NCI-H128 (cell line): ENCODE results near the gene ACOX1.

ENCODE experiments used
- DNase-seq: peaks from one replicate; lab custom pipeline; 2025; ENCODE audit not compliant: unreplicated experiment; lab: John Stamatoyannopoulos, UW

Gene ACOX1

DNA sequence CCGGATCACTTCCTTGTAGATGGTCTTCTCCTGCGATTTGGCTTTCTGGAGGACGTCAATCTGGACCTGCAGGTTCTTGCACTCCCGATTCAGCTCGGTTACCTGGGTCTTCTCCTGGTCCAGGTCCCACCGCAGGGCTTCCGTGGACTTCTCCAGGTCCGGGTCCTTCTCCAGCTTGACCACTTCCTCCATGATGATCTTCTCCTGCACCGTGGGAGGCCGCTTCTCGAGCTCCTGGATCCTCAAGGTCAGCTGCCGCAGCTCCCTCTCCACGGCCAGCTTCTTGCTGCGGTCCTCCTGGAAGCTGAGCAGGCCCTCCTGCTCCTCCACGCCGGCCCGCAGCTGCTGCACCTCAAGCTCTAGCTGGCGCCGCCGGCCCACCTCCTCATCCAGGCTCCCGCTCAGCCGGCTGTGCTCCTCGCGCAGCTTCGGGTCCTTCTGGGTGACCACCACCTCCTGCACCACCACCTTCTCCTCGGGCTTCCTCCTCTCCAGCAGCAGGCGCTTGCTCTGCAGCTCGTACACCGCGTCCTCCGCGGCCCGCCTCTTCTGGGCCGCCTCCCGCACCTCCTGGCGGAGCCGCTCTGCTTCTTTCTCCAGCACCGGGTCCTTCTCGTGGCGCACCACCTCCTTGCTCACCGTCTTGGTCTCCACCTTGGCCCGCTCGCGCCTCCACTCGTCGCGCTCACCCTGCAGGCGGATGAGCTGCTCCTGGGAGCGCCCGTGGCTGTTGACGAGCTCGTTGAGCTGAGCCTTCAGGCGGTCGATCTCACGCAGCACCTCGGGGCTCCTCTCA is 29.9 kb upstream of the ACOX1 start:
- DNase-seq = no peak

GRCh38 chr17:76008208-76008607 is 29.2 kb upstream of the ACOX1 start:
- DNase-seq = no peak

- DNase-seq = no peak
Measured at GRCh38 chr17:76007850-76008165, 28.8 kb upstream of the ACOX1 start.

GRCh38 chr17:76007131-76007849 is 28.3 kb upstream of the ACOX1 start:
- no peak for DNase-seq

- DNase-seq = peak; percentile 36
Measured at GRCh38 chr17:76005263-76006149, 26.5 kb upstream of the ACOX1 start.

DNA sequence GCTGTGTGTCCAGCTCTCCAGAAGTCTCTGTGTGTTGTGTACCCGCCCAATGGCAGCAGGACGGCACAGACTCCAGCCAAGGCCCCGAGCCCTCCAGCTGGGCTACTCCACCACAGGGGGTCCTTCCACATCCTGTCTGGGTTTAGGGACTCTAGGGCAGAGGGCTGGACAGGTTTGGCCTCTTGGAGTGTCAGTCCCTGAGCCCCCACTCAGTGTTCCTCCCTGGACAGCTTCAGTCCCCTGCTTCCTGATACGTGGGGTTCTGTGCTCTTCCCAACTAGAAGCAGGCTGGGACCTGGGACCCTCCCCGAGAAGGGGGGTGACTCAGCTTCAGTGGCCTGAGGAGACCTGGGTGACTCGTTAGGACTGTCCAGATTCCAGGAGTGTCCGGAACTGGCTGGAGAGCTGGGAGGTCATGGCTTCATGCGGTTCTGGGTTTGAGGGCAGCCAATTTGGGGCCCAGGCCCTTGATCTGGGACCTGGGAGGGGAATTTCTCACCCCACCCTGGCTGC is 25.8 kb upstream of the ACOX1 start:
- no peak for DNase-seq

- no peak for DNase-seq
Measured at GRCh38 chr17:76003915-76004314, 24.9 kb upstream of the ACOX1 start.

DNA sequence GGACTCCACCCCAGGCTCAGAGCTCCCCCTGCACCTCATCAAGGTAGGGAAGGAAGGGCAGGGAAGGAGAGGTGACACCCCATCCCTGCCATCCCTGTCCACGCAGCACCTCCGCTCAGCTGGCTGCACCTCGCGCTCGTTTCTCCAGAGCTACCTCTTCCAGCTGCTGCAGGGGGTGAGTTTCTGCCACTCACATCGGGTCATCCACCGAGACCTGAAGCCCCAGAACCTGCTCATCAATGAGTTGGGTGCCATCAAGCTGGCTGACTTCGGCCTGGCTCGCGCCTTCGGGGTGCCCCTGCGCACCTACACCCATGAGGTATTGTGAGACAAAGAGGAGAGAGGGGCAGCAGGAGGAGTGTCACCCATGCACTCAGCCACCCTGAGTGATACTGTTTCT is 23.1 kb upstream of the ACOX1 start:
- DNase-seq = no peak

GRCh38 chr17:76000755-76001521 is 22.0 kb upstream of the ACOX1 start, which contains the start of gene CDK3:
TSS of gene CDK3 (plus strand) at chr17:76000855. CDS start at chr17:76001426, 571 bp downstream.
- DNase-seq = no peak

GRCh38 chr17:76000016-76000754 is 21.2 kb upstream of the ACOX1 start:
- DNase-seq = no peak

GRCh38 chr17:75998327-75998795 is 19.4 kb upstream of the ACOX1 start:
- no peak for DNase-seq

DNA sequence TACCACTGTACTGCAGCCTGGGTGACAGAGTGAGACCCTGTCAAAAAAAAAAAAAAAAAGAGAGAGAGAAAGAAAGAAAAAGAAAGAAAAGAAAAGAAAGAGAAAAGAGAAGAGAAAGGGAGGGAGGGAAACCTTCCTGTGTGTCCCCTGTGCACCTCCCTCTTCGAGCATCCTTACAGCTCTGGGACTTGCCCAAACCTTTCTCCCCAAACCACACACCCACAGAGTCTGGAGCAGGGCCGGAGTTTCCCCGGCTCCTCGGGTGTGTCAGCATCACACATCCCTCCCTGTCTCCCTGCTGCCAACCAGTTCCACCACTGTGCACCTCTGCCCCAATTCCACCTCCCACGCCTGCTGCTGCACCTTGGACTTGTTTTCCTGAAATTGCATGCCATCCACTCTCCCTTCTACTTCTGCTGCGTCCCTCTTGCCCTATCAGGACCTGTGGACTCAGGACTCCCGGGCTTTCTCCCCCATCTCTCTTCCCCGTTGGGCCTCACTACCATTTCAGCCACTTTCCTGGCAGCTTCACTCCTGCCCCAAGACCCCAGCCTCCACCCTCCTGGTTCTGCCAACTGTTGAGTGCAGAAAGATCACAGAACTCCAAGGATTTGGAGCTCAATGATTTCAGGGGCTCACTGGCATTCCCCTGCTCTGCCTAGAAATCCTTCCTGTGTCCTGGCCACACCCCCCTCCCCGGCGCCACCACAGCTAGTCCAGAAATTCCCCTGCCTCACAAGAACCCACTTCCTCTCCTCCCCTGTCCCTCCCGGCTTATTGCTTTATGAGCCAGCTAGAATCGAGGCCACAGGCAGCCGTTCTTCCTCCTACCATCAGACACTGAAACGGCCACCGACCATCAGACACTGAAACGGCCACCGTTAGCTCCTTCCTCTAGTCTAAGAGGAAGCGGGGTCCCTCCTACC is 18.0 kb upstream of the ACOX1 start:
- DNase-seq = no peak

GRCh38 chr17:75995385-75995925 is 16.5 kb upstream of the ACOX1 start:
- no peak for DNase-seq

DNA sequence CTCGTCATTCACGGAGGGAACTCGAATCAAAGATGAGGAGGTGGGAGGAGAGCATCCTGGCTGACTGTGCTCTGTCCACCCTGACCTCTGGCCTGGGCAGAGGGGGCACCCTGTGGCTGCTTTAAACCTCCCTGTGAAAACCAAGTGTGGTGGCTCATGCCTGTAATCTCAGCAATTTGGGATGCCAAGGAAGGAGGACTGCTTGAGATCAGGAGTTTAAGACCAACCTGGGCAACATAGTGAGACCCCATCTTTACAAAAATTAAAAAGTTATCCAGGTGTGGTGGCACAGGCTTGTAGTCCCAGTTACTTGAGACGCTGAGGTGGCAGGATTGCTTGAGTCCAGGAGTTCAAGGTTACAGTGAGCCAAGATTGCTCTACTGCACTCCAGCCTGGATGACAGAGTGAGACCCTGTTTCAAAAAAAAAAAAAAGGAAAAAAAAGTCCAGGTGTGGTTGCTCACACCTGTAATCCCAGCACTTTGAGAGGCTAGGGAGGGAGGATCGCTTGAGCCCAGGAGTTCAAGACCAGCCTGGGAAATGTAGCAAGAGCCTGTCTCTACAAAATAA is 15.9 kb upstream of the ACOX1 start:
- DNase-seq = no peak

GRCh38 chr17:75991396-75991795 is 12.4 kb upstream of the ACOX1 start:
- DNase-seq = no peak

- DNase-seq = no peak
Measured at GRCh38 chr17:75987041-75987440, 8.1 kb upstream of the ACOX1 start.

DNA sequence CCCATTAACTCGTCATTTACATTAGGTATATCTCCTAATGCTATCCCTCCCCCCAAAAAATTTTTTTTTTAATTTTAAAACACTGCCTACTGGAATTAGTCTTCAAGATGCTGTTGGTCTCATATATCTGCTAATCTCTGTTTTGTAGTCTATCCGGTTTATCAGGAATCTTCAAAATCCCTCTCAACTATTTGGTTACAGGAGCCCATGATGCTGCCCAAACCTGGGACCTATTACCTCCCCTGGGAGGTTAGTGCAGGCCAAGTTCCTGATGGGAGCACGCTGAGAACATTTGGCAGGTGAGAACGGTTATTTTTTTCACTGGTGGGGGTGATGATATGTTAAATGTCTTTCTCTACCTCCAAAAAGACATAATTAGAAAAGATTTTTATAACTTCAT is 7.0 kb upstream of the ACOX1 start:
- no peak for DNase-seq

- no peak for DNase-seq
Measured at GRCh38 chr17:75983501-75984181, 4.7 kb upstream of the ACOX1 start.
